Hepatic stellate cell (primary cell): ENCODE results near the gene SYTL3.

Experiments
- DNase-seq: peaks from one replicate; pipeline ENCODE4 v3.0.0; 2011; ENCODE audit warnings: low spot score

The SYTL3 gene

GRCh38 chr6:158722176-158722729, 72.4 kb downstream of the SYTL3 start:
- DNase-seq, result no peak

GRCh38 chr6:158725704-158726103, 75.8 kb downstream of the SYTL3 start:
- no peak for DNase-seq

GRCh38 chr6:158729906-158730540, 80.2 kb downstream of the SYTL3 start:
- no peak for DNase-seq

- no peak for DNase-seq
Observed at GRCh38 chr6:158730541-158730907, 80.7 kb downstream of the SYTL3 start.

GRCh38 chr6:158735009-158735408, 85.2 kb downstream of the SYTL3 start:
- DNase-seq, result no peak

- DNase-seq, result no peak
Observed at GRCh38 chr6:158737082-158737709, 87.3 kb downstream of the SYTL3 start.

GRCh38 chr6:158737710-158738615, 88.1 kb downstream of the SYTL3 start:
- no peak for DNase-seq

GRCh38 chr6:158739673-158740072, 89.8 kb downstream of the SYTL3 start:
- DNase-seq, result no peak

- no peak for DNase-seq
Observed at GRCh38 chr6:158743033-158743651, 93.3 kb downstream of the SYTL3 start.

GRCh38 chr6:158744986-158745430, 95.2 kb downstream of the SYTL3 start:
- DNase-seq, result no peak

GRCh38 chr6:158751224-158751623, 101.4 kb downstream of the SYTL3 start:
- DNase-seq, result no peak

- no peak for DNase-seq
Observed at GRCh38 chr6:158751921-158752320, 102.1 kb downstream of the SYTL3 start.

- no peak for DNase-seq
Observed at GRCh38 chr6:158752613-158753012, 102.8 kb downstream of the SYTL3 start.

GRCh38 chr6:158753811-158754210, 104.0 kb downstream of the SYTL3 start:
- no peak for DNase-seq

GRCh38 chr6:158754738-158755137, 104.9 kb downstream of the SYTL3 start:
- no peak for DNase-seq

- DNase-seq, result no peak
Observed at GRCh38 chr6:158755636-158756035, 105.8 kb downstream of the SYTL3 start.

GRCh38 chr6:158756126-158756525, 106.3 kb downstream of the SYTL3 start:
- no peak for DNase-seq

- DNase-seq, result no peak
Observed at GRCh38 chr6:158756977-158757752, 107.3 kb downstream of the SYTL3 start.

GRCh38 chr6:158757753-158758090, 107.9 kb downstream of the SYTL3 start:
- no peak for DNase-seq

GRCh38 chr6:158758451-158758860, 108.6 kb downstream of the SYTL3 start:
- no peak for DNase-seq

GRCh38 chr6:158758941-158759479, 109.2 kb downstream of the SYTL3 start:
- no peak for DNase-seq
